A549 (cell line): Measurements from ENCODE around the gene ULK4. TPM values are rescaled to one million over a fixed set of nuclear protein-coding genes. Genes with fewer than 3 reads are reported as not detected.

Experiments used
- ATAC-seq, 2 experiments: fragments of 200-7000 bp in 1 of 2; fragments of >200 bp in 1 of 2; cut with Nextera tagmentation in 1 of 2; cut with Tn5 transposase in 1 of 2; 3 replicates each; pipeline versions ENCODE4 v1.8.0 to v1.9.1; 2018 to 2020; ENCODE audit warnings: mild to moderate bottlenecking in 1 of 2, moderate library complexity in 1 of 2
- CTCF ChIA-PET: fragments of 300-600 bp; sonication (Branson Sonifier 250); formaldehyde crosslinking; extraction: SDS; loops from one replicate; lab custom pipeline; 2021; ENCODE audit warnings: antibody characterized with exemption, inconsistent platforms; lab: Yijun Ruan, JAX
- POLR2A ChIA-PET: fragments of 350-600 bp; formaldehyde crosslinking; extraction: SDS; loops from one replicate; lab custom pipeline; 2021; ENCODE audit warnings: antibody characterized with exemption, inconsistent platforms; lab: Yijun Ruan, JAX
- DNase-seq, 2 experiments: peaks; one replicate each; pipeline versions ENCODE4 v3.0.0 to v3.0.0-alpha.2; 2011 to 2016; ENCODE audit warnings: low read depth in 1 of 2, low spot score in 1 of 2
- FAIRE-seq: peaks from 2 replicates; lab custom pipeline; 2011; peaks lifted over from hg19 to GRCh38; lab: Jason Lieb, UNC
- H3K27ac ChIP-seq, 2 experiments: fragments of >200 bp; sonication (Bioruptor Twin); formaldehyde crosslinking; 3 replicates each; pipeline ENCODE4 v1.5.1; 2016 to 2017
- H3K4me1 ChIP-seq: fragments of >200 bp; sonication (Bioruptor Twin); formaldehyde crosslinking; 3 replicates; pipeline ENCODE4 v1.6.1; 2016
- H3K4me2 ChIP-seq: fragments of >200 bp; sonication (Bioruptor Twin); formaldehyde crosslinking; 3 replicates; pipeline ENCODE4 v1.6.1; 2016
- H3K4me3 ChIP-seq: fragments of >200 bp; sonication (Bioruptor Twin); formaldehyde crosslinking; 3 replicates; pipeline ENCODE4 v1.5.1; 2016
- H3K9me3 ChIP-seq: fragments of >200 bp; sonication (Bioruptor Twin); formaldehyde crosslinking; 3 replicates; pipeline ENCODE4 v1.6.1; 2016
- CBX8 ChIP-seq: fragments of 200-600 bp; sonication (generic); IDR thresholded peaks from 2 replicates; pipeline ENCODE4 v1.6.1; 2016
- CEBPB ChIP-seq, 2 experiments: fragments of >200 bp in 1 of 2; sonication (Bioruptor Twin) in 1 of 2; formaldehyde crosslinking in 1 of 2; IDR thresholded peaks; 2 replicates each; pipeline ENCODE4 v1.6.1; 2012 to 2016
- CHD4 ChIP-seq: fragments of 200-600 bp; sonication (generic); IDR thresholded peaks from 2 replicates; pipeline ENCODE4 v1.6.1; 2016; ENCODE audit warnings: antibody characterized with exemption, mild to moderate bottlenecking, borderline replicate concordance
- EHMT2 ChIP-seq: fragments of 200-600 bp; sonication (generic); IDR thresholded peaks from 2 replicates; pipeline ENCODE4 v1.6.1; 2016; ENCODE audit warnings: antibody characterized with exemption, low read depth, mild to moderate bottlenecking, moderate library complexity
- GATA3 ChIP-seq: IDR thresholded peaks from 2 replicates; pipeline ENCODE4 v1.6.1; 2012; ENCODE audit warnings: borderline replicate concordance
- HDAC2 ChIP-seq: fragments of 200-600 bp; sonication (generic); IDR thresholded peaks from 2 replicates; pipeline ENCODE4 v1.6.1; 2016
- HOXB13 ChIP-seq: fragments of 250-450 bp; sonication (Bioruptor Pico); IDR thresholded peaks from 2 replicates; pipeline ENCODE4 v1.5.0; 2020; ENCODE audit warnings: low read depth, mild to moderate bottlenecking, moderate library complexity
- HOXB5 ChIP-seq: fragments of 250-450 bp; sonication (Bioruptor Pico); IDR thresholded peaks from 2 replicates; pipeline ENCODE4 v1.5.0; 2020; ENCODE audit warnings: mild to moderate bottlenecking, moderate library complexity
- JUN ChIP-seq, 2 experiments: fragments of >200 bp; sonication (Bioruptor Twin); formaldehyde crosslinking; IDR thresholded peaks; 2 replicates in 1 of 2; 3 replicates in 1 of 2; pipeline ENCODE4 v1.6.1; 2016 to 2017
- KDM1A ChIP-seq: fragments of 200-600 bp; sonication (generic); IDR thresholded peaks from 2 replicates; pipeline ENCODE4 v1.6.1; 2016; ENCODE audit warnings: low read depth, mild to moderate bottlenecking
- MAX ChIP-seq: IDR thresholded peaks from 2 replicates; pipeline ENCODE4 v1.6.1; 2012
- MAZ ChIP-seq: fragments of 150-350 bp; IDR thresholded peaks from 2 replicates; pipeline ENCODE4 v1.6.1; 2014; ENCODE audit warnings: antibody characterized with exemption, low read depth, low read length, borderline replicate concordance
- MYC ChIP-seq: IDR thresholded peaks from 2 replicates; pipeline ENCODE4 v1.6.1; 2012; ENCODE audit warnings: mild to moderate bottlenecking, inconsistent platforms, low read length, improper control_type of control experiment, borderline replicate concordance
- PHF8 ChIP-seq: fragments of 200-600 bp; sonication (generic); IDR thresholded peaks from 2 replicates; pipeline ENCODE4 v1.6.1; 2016; ENCODE audit warnings: low read depth, mild to moderate bottlenecking, antibody characterized with exemption, moderate library complexity, borderline replicate concordance
- POLR2A ChIP-seq: IDR thresholded peaks from 2 replicates; pipeline ENCODE4 v1.6.1; 2012; ENCODE audit warnings: mild to moderate bottlenecking, low read length
- POLR2AphosphoS2 ChIP-seq: conservative IDR thresholded peaks from 2 replicates; pipeline ENCODE4 v1.6.1; 2012; ENCODE audit warnings: low read length, improper control_type of control experiment, inconsistent platforms
- SREBF2 ChIP-seq: fragments of 450-650 bp; IDR thresholded peaks from 2 replicates; pipeline ENCODE4 v1.6.1; 2014; ENCODE audit warnings: mild to moderate bottlenecking, moderate library complexity
- TFCP2L1 ChIP-seq: fragments of 250-450 bp; sonication (Bioruptor Pico); IDR thresholded peaks from 2 replicates; pipeline ENCODE4 v1.5.0; 2021; ENCODE audit warnings: mild to moderate bottlenecking
- USF2 ChIP-seq: fragments of 450-650 bp; IDR thresholded peaks from 2 replicates; pipeline ENCODE4 v1.6.1; 2014; ENCODE audit warnings: antibody characterized with exemption
- ZNF302 ChIP-seq: fragments of 250-450 bp; sonication (Bioruptor Pico); IDR thresholded peaks from 2 replicates; pipeline ENCODE4 v1.9.0; 2021; ENCODE audit warnings: inconsistent platforms, mild to moderate bottlenecking, moderate library complexity
- ZSCAN20 ChIP-seq: fragments of 250-450 bp; sonication (Bioruptor Pico); IDR thresholded peaks from 2 replicates; pipeline ENCODE4 v1.8.0; 2022; ENCODE audit warnings: mild to moderate bottlenecking, moderate library complexity
- WGBS: methylation state at CpG from one replicate; pipeline ENCODE4 v1.1.6; 2017; ENCODE audit errors: missing lambda C conversion rate; 5-methylcytosine and 5-hydroxymethylcytosine counted together
- polyA plus RNA-seq, 4 experiments: library from polyadenylated mRNA; depleted of rRNA in 3 of 4; stranded (reverse); fragments of >200 nt; fragmentation: RNase III in 1 of 4; extraction: RNeasy Plus Mini Kit Qiagen cat#74134 plus additional on column Dnase treatment in 1 of 4; gene quantifications; 2 replicates in 3 of 4; 3 replicates in 1 of 4; pipeline ENCODE4 v1.2.3, GENCODE V29; 2011 to 2017
- TF ChIP-seq, protein P1 (sequence below): fragments of >200 bp; sonication (Bioruptor Twin); formaldehyde crosslinking; IDR thresholded peaks from 3 replicates; pipeline ENCODE4 v1.5.1; 2016
- TF ChIP-seq, protein P2 (sequence below): fragments of 200-600 bp; sonication (generic); IDR thresholded peaks from 2 replicates; pipeline ENCODE4 v1.6.1; 2016; ENCODE audit warnings: antibody characterized with exemption, mild to moderate bottlenecking, moderate library complexity
- TF ChIP-seq, protein P3 (sequence below): fragments of 250-450 bp; sonication (Bioruptor Pico); IDR thresholded peaks from 2 replicates; pipeline ENCODE4 v1.5.0; 2021; ENCODE audit warnings: mild to moderate bottlenecking, moderate library complexity, borderline replicate concordance

ULK4 gene
- polyA plus RNA-seq, 2 of the 4 experiments (the other 2 are of a cell fraction), result 4.9 to 7.7 TPM

DNA sequence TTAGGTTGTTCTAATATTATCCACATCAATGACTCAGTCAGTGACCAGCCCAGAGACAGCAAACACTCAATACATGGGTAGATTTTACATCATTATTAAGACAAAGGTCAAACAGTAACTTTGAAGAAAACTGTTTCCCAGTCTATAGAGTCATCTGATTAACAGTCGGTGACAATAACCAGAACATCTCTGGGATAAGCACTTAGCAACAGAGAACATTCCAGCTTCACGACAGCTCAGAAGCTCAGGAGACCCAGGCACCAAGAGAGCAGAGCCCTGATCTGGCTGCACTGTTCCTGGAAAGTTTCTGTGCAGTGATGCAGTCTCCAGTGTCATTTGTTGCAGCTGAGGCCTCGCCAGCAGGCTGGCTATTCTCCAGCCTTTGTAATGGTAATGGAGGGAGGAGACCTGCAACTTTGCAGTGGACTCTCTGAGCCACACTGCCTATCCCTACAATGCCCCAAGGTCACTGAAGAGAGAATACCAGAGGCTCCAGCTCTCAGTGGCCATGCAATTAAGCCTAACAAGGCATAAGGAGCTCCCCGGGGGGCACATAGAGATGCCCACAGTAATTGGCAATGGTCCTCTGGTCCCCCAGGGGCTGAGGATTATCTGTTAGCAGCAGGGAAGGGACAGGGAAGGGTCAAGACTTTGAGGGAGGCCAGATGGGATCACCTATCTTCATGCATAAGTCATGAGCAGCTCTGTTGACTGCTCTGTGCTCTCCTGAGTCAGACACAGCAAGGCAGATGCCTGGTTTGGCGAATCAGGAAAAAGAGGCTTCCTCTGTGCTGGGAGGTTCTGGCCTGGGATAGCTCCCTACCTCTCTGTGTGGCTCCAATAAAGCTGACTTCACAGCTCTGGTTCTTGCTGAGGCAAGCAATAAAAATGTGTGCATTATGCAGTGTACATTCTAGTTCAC, 599.0 kb downstream of the ULK4 start:
- H3K4me2 ChIP-seq, result no peak overlapping the region
- TF ChIP-seq TFCP2L1 (CRISPR knock-in tag) (no peak), CBX8 (no peak), MAZ (no peak), CHD4 (no peak), USF2 (no peak), JUN (IDR thresholded peaks at IDR 0.05) (no peak), PHF8 (no peak), ZSCAN20 (CRISPR knock-in tag) (no peak)
- TF ChIP-seq, protein P1, sequence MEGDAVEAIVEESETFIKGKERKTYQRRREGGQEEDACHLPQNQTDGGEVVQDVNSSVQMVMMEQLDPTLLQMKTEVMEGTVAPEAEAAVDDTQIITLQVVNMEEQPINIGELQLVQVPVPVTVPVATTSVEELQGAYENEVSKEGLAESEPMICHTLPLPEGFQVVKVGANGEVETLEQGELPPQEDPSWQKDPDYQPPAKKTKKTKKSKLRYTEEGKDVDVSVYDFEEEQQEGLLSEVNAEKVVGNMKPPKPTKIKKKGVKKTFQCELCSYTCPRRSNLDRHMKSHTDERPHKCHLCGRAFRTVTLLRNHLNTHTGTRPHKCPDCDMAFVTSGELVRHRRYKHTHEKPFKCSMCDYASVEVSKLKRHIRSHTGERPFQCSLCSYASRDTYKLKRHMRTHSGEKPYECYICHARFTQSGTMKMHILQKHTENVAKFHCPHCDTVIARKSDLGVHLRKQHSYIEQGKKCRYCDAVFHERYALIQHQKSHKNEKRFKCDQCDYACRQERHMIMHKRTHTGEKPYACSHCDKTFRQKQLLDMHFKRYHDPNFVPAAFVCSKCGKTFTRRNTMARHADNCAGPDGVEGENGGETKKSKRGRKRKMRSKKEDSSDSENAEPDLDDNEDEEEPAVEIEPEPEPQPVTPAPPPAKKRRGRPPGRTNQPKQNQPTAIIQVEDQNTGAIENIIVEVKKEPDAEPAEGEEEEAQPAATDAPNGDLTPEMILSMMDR, result no peak
- TF ChIP-seq, all 56 proteins: peak for 0
- no peak overlapping the region for H3K4me3 ChIP-seq
- POLR2A ChIA-PET, result no interaction called here
- CTCF ChIA-PET, result no interaction called here
- 66% methylated on average over 4 of the region's 5 CpGs for WGBS
- DNase-seq (no peak), FAIRE-seq (no peak), ATAC-seq (no peak)
- no peak overlapping the region for H3K27ac ChIP-seq
- H3K9me3 ChIP-seq, result no peaks in the 10 kb centered on the region
- peaks cover 5% of the 10 kb centered on the region; the same call in 1 of the 3 replicates for H3K4me1 ChIP-seq

DNA sequence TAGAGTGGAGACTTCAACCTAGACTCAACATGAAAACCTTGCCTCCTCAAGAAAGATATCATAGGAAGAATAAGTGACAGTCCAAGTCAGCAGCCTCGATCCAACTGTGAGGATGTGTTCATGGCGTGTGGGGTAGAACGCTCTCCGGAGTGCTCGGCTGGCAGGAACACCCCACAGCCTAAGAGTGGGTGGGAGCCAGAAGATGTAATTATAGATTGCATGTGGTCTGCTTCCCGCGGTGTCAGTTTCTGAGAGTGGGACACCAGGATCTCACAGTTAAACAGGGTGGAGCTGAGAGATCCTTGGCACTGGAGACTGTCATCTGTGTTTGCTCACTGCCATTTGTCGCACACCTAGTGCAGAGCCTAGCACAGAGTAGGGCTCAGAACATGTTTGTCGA, 604.6 kb downstream of the ULK4 start:
- no peak for DNase-seq
- TF ChIP-seq POLR2A, result no peak
- no peak for TF ChIP-seq CEBPB (IDR thresholded peaks at IDR 0.05)
- no peak for TF ChIP-seq HDAC2
- no peak for TF ChIP-seq GATA3
- TF ChIP-seq, all 56 proteins: peak for 0
- Histone ChIP-seq H3K27ac (no peak overlapping the region), H3K4me2 (no peak overlapping the region), H3K4me1 (0 out of 3 replicates have a peak, but pooled peaks cover under 1% of the 10 kb centered on the region), H3K4me3 (no peak overlapping the region), H3K9me3 (no peaks in the 10 kb centered on the region)
- ChIA-PET POLR2A (no interaction called here), CTCF (no interaction called here)
- FAIRE-seq (no peak), ATAC-seq (no peak)
- WGBS, result 84% methylated on average over 9 of the region's 9 CpGs

DNA sequence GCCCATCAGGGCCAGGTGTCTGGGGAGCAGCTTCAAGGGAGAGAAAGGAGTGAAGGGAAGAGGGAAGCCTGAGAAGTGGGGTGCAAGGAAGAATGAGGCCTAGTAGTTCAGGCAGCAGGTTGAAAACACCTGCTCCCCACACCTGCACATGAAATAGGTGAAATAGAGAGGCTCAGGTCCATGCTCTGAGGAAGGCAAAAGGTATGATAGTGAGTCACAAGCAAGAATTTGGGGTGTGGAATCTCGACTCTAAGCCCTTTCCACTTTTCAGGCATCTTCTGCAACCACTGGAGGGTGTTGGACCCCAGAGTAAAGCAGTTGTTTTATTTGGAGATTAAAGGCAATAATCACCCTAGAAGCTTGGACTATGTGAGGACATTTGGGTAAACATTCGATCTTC, 605.1 kb downstream of the ULK4 start:
- no peak overlapping the region for H3K4me3 ChIP-seq
- DNase-seq (no peak), FAIRE-seq (no peak), ATAC-seq (no peak)
- 18% methylated on average over 2 of the region's 2 CpGs for WGBS
- POLR2A ChIA-PET, result no interaction called here
- H3K4me2 ChIP-seq, result no peak overlapping the region
- no peak overlapping the region for H3K27ac ChIP-seq
- CTCF ChIA-PET, result no interaction called here
- no peaks in the 10 kb centered on the region for H3K9me3 ChIP-seq
- H3K4me1 ChIP-seq, result no peaks in the 10 kb centered on the region
- TF ChIP-seq USF2 (no peak), ZNF302 (no peak), HOXB13 (no peak), SREBF2 (no peak), MYC (no peak), KDM1A (no peak), PHF8 (no peak), MAX (no peak), EHMT2 (no peak), GATA3 (no peak), HOXB5 (CRISPR knock-in tag) (no peak), MAZ (no peak), POLR2AphosphoS2 (no peak)
- TF ChIP-seq, protein P2, sequence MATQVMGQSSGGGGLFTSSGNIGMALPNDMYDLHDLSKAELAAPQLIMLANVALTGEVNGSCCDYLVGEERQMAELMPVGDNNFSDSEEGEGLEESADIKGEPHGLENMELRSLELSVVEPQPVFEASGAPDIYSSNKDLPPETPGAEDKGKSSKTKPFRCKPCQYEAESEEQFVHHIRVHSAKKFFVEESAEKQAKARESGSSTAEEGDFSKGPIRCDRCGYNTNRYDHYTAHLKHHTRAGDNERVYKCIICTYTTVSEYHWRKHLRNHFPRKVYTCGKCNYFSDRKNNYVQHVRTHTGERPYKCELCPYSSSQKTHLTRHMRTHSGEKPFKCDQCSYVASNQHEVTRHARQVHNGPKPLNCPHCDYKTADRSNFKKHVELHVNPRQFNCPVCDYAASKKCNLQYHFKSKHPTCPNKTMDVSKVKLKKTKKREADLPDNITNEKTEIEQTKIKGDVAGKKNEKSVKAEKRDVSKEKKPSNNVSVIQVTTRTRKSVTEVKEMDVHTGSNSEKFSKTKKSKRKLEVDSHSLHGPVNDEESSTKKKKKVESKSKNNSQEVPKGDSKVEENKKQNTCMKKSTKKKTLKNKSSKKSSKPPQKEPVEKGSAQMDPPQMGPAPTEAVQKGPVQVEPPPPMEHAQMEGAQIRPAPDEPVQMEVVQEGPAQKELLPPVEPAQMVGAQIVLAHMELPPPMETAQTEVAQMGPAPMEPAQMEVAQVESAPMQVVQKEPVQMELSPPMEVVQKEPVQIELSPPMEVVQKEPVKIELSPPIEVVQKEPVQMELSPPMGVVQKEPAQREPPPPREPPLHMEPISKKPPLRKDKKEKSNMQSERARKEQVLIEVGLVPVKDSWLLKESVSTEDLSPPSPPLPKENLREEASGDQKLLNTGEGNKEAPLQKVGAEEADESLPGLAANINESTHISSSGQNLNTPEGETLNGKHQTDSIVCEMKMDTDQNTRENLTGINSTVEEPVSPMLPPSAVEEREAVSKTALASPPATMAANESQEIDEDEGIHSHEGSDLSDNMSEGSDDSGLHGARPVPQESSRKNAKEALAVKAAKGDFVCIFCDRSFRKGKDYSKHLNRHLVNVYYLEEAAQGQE, result no peak
- TF ChIP-seq, protein P3, sequence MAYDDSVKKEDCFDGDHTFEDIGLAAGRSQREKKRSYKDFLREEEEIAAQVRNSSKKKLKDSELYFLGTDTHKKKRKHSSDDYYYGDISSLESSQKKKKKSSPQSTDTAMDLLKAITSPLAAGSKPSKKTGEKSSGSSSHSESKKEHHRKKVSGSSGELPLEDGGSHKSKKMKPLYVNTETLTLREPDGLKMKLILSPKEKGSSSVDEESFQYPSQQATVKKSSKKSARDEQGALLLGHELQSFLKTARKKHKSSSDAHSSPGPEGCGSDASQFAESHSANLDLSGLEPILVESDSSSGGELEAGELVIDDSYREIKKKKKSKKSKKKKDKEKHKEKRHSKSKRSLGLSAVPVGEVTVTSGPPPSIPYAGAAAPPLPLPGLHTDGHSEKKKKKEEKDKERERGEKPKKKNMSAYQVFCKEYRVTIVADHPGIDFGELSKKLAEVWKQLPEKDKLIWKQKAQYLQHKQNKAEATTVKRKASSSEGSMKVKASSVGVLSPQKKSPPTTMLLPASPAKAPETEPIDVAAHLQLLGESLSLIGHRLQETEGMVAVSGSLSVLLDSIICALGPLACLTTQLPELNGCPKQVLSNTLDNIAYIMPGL (CRISPR knock-in tag), result no peak
